ENCODE data around the gene GTF2F1.

DNA sequence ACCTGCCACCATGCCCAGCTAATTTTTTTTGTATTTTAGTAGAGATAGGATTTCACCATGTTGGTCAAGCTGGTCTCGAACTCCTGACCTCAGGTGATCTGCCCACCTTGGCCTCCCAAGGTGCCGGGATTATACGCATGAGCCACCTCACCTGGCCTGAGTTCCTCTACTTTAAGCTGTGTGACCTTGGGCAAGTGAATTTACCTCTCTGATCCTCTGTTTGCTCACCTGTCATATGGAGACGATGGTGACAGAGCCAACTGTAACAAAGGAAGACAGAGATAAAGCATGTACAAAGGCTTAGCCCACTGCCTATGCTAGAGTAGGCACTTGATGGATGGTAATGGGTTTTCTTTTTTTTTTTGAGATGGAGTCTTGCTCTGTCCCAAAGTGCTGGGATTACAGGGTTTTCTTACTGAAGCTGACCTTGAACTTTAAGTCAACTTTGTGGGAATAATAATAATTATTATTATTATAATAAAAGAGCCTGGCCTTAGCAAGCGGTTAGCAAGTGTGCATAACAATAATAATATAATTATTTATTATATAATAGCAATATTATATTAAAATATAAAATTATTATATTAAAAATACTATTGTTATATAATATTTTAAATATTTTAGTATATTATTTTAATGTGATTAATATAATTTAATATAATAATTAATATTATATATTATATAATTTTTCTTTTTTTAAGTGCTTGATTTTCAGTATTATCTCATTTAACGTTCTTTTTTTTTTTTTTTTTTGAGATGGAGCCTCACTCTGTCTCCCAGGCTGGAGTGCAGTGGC is 58.3 kb downstream of the GTF2F1 start:
- TF ChIP-seq POLR2A (IDR thresholded peaks at IDR 0.05; ENCODE audit: low read depth, low read length), result no peak
- no peak for TF ChIP-seq TAF1 (IDR thresholded peaks at IDR 0.05; ENCODE audit: borderline replicate concordance, low read depth, low read length)
- TF ChIP-seq POLR2AphosphoS5 (IDR thresholded peaks at IDR 0.05; ENCODE audit: low read depth, low read length), result no peak
